Activated B cell treated with CpG ODN at 0.5 μM for 24 hours (primary cell): ENCODE data around the gene C16orf46. TPM values are rescaled to one million over a fixed set of nuclear protein-coding genes. Genes with fewer than 3 reads are reported as not detected.

ENCODE experiments used
- ATAC-seq: fragments of 200-7000 bp; cut with Tn5 transposase; one replicate; pipeline ENCODE4 v1.10.0; 2021; ENCODE audit warnings: low read depth, mild to moderate bottlenecking, moderate library complexity
- CTCF ChIA-PET: fragments of 350-600 bp; sonication (Branson Sonifier 250); formaldehyde crosslinking; loops from one replicate; lab custom pipeline; 2021; ENCODE audit warnings: antibody characterized with exemption; lab: Charles Lee
- POLR2A ChIA-PET: fragments of 350-600 bp; sonication (Branson Sonifier 250); formaldehyde crosslinking; loops from one replicate; lab custom pipeline; 2021; ENCODE audit warnings: antibody characterized with exemption; lab: Charles Lee
- DNase-seq: peaks from one replicate; pipeline ENCODE4 v3.0.0; 2022
- H3K27ac Mint-ChIP-seq: one replicate; pipeline ENCODE4 v1.8.0; 2020; ENCODE audit warnings: mixed read lengths
- H3K27me3 Mint-ChIP-seq: one replicate; pipeline ENCODE4 v1.8.0; 2021; ENCODE audit warnings: mixed read lengths
- H3K36me3 Mint-ChIP-seq: one replicate; pipeline ENCODE4 v1.8.0; 2021; ENCODE audit warnings: low read depth, mixed read lengths
- H3K4me1 Mint-ChIP-seq: one replicate; pipeline ENCODE4 v1.8.0; 2021; ENCODE audit warnings: mixed read lengths
- H3K4me3 Mint-ChIP-seq: one replicate; pipeline ENCODE4 v1.8.0; 2020; ENCODE audit warnings: mild to moderate bottlenecking, mixed read lengths
- H3K9me3 Mint-ChIP-seq: one replicate; pipeline ENCODE4 v1.8.0; 2020; ENCODE audit warnings: mixed read lengths
- intact Hi-C: fragments of 100-400 bp; cut with micrococcal nuclease; formaldehyde crosslinking; loops from one replicate; pipeline ENCODE4 v1.15.1; 2024
- total RNA-seq: library from RNA; stranded (reverse); gene quantifications from 2 replicates; pipeline ENCODE4 v1.2.3, GENCODE V29; 2022
- TF ChIP-seq, protein P1 (sequence below): fragments of 200-600 bp; IDR thresholded peaks from one replicate; pipeline ENCODE4 v1.8.0; 2022; ENCODE audit warnings: antibody characterized with exemption, mild to moderate bottlenecking

C16orf46 gene
- total RNA-seq, 1 donor from 2014 or later: 0.75 TPM

DNA sequence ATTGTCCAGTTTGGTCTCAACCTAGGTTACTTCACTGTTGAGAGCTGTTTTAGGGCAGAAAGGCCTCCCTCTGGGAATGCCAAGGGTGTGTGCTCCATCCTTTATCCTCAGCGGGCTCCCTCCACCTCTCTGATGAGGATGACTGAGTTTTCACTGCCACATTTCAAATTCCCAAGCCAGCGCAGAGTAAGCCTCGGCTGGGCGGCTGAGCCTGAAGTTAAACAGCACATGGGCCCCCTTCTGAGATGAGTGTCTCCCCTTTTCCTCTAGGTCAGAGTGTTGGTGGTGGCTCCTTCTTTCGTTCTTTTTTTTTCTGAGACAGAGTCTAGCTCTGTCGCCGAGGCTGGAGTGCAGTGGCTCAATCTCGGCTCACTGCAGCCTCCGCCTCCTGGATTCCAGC is 24.7 kb upstream of the C16orf46 start:
- Mint-ChIP-seq H3K4me1 (peaks cover 3% of the 10 kb centered on the region), H3K4me3 (no peak overlapping the region), H3K9me3 (no peaks in the 10 kb centered on the region), H3K27me3 (peaks cover 4% of the 10 kb centered on the region), H3K36me3 (no peaks in the 10 kb centered on the region), H3K27ac (no peak overlapping the region)
- ChIA-PET CTCF (no interaction called here), POLR2A (no interaction called here)
- DNase-seq: no peak
- intact Hi-C loops: no loop called here
- TF ChIP-seq, protein P1, sequence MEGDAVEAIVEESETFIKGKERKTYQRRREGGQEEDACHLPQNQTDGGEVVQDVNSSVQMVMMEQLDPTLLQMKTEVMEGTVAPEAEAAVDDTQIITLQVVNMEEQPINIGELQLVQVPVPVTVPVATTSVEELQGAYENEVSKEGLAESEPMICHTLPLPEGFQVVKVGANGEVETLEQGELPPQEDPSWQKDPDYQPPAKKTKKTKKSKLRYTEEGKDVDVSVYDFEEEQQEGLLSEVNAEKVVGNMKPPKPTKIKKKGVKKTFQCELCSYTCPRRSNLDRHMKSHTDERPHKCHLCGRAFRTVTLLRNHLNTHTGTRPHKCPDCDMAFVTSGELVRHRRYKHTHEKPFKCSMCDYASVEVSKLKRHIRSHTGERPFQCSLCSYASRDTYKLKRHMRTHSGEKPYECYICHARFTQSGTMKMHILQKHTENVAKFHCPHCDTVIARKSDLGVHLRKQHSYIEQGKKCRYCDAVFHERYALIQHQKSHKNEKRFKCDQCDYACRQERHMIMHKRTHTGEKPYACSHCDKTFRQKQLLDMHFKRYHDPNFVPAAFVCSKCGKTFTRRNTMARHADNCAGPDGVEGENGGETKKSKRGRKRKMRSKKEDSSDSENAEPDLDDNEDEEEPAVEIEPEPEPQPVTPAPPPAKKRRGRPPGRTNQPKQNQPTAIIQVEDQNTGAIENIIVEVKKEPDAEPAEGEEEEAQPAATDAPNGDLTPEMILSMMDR: no peak
- ATAC-seq: no peak

- ChIA-PET POLR2A (no interaction called here), CTCF (no interaction called here)
- TF ChIP-seq, protein P1: no peak
- Mint-ChIP-seq H3K9me3 (peaks cover 2% of the 10 kb centered on the region), H3K4me3 (no peak overlapping the region), H3K27me3 (peaks cover 4% of the 10 kb centered on the region), H3K27ac (no peak overlapping the region), H3K36me3 (no peaks in the 10 kb centered on the region), H3K4me1 (peaks cover 11% of the 10 kb centered on the region)
- ATAC-seq: no peak
- no peak for DNase-seq
- intact Hi-C loops: loop anchor here (5.0 kb wide), 1 partner anchor 1072 kb away; the partner anchor contains the start of gene MPHOSPH6
Measured at GRCh38 chr16:81099958-81100357, 22.9 kb upstream of the C16orf46 start.

GRCh38 chr16:81097230-81097629 is 20.2 kb upstream of the C16orf46 start:
- Mint-ChIP-seq H3K27me3 (no peaks in the 10 kb centered on the region), H3K27ac (no peak overlapping the region), H3K36me3 (no peaks in the 10 kb centered on the region), H3K4me1 (peaks cover 18% of the 10 kb centered on the region), H3K4me3 (no peak overlapping the region), H3K9me3 (peaks cover 2% of the 10 kb centered on the region)
- no peak for ATAC-seq
- no peak for DNase-seq
- TF ChIP-seq, protein P1: no peak
- CTCF ChIA-PET: interaction anchor here (0.6 kb wide), 1 partner anchor 61 kb away, joined by 3 read pairs; the partner anchor contains the start of gene ATMIN
- intact Hi-C loops: loop anchor here (5.0 kb wide), 1 partner anchor 1075 kb away; the partner anchor contains the start of gene MPHOSPH6
- POLR2A ChIA-PET: interaction anchor here (1.0 kb wide), 1 partner anchor 21 kb away, joined by 3 read pairs; the partner anchor contains the start of gene C16orf46

DNA sequence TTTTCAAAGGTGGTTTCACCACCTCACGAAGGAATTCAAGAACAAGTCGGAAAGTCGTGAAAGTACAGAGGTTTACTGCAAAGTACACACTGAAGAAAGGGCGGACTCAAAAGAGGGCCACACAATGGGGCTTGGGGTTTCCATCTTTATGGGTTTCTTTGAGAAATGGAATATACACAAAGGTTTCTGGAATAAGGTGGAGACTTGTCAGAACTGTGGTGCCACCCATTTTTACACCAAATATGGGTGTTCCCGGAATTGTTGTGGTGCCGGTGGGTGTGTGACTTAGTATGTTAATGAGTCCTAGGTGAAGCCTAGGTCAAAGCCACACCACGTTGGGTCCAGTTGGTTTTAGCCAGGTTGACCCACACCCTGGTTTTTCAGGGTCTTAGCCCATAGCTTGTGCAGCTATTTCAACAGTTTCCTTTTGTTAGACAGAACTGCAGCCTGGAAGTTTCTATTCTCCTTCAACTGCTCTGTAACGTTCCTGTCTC is 19.7 kb upstream of the C16orf46 start:
- ChIA-PET CTCF (no interaction called here), POLR2A (interaction anchor here (1.0 kb wide), 1 partner anchor 20 kb away, joined by 3 read pairs; the partner anchor contains the start of gene C16orf46)
- Mint-ChIP-seq H3K4me3 (peak overlapping the region; percentile 83), H3K36me3 (no peaks in the 10 kb centered on the region), H3K4me1 (peaks cover 18% of the 10 kb centered on the region), H3K27me3 (no peaks in the 10 kb centered on the region), H3K27ac (peak overlapping the region; percentile 50), H3K9me3 (peaks cover 2% of the 10 kb centered on the region)
- TF ChIP-seq, protein P1: no peak
- DNase-seq: no peak
- no peak for ATAC-seq
- intact Hi-C loops: loop anchor here (1.0 to 5.0 kb wide), 6 partner anchors 19 to 1076 kb away; partner anchors contain the start of genes ATMIN, C16orf46, CENPN and GAN

GRCh38 chr16:81095953-81096714 is 19.1 kb upstream of the C16orf46 start, which contains the start of gene GCSH:
GCSH (minus strand) TSS chr16:81096395; CDS start chr16:81096278, 117 bp downstream.
- intact Hi-C loops: loop anchor here (1.0 to 5.0 kb wide), 6 partner anchors 19 to 1076 kb away; partner anchors contain the start of genes ATMIN, C16orf46, CENPN and GAN
- POLR2A ChIA-PET: interaction anchor here (0.6 kb wide), 1 partner anchor 18 kb away, joined by 3 read pairs; no protein-coding TSS in a partner anchor
- peak; percentile 97 for ATAC-seq
- TF ChIP-seq, protein P1: no peak
- no peaks in the 10 kb centered on the region for H3K27me3 Mint-ChIP-seq
- peak within 1 kb of the TSS; percentile 50 for H3K27ac Mint-ChIP-seq
- H3K36me3 Mint-ChIP-seq: no peaks in the 10 kb centered on the region
- peak within 1 kb of the TSS; percentile 83 for H3K4me3 Mint-ChIP-seq
- peak; percentile 97 for DNase-seq
- CTCF ChIA-PET: no interaction called here
- peaks cover 2% of the 10 kb centered on the region for H3K9me3 Mint-ChIP-seq
- peaks cover 18% of the 10 kb centered on the region for H3K4me1 Mint-ChIP-seq
